Tongue (tissue), 3 donors: ENCODE results near the gene PCNP. TPM values are rescaled to one million over a fixed set of nuclear protein-coding genes. Genes with fewer than 3 reads are reported as not detected.
A peak's percentile ranks its signal among the peaks of the same experiment; 100 is the strongest.
"Not testable (repeated sequence)": the region's sequence is repeated elsewhere in the genome, so short reads cannot be mapped to it uniquely, and the experiment has no call there.

Experiments used
- DNase-seq: peaks from one replicate; pipeline ENCODE4 v3.0.0-alpha.2; 2015
- small RNA-seq: library from RNA; depleted of rRNA; stranded (forward); fragments of <200 nt; gene quantifications from one replicate; pipeline ENCODE3, GENCODE V24; 2014; ENCODE audit warnings: low replicate concordance
- total RNA-seq: library from RNA; depleted of rRNA; stranded (reverse); fragments of >200 nt; gene quantifications from one replicate; pipeline ENCODE4 v1.2.3, GENCODE V29; 2014

PCNP gene
- total RNA-seq, 1 donor from 2014 or later: 134 TPM

DNA sequence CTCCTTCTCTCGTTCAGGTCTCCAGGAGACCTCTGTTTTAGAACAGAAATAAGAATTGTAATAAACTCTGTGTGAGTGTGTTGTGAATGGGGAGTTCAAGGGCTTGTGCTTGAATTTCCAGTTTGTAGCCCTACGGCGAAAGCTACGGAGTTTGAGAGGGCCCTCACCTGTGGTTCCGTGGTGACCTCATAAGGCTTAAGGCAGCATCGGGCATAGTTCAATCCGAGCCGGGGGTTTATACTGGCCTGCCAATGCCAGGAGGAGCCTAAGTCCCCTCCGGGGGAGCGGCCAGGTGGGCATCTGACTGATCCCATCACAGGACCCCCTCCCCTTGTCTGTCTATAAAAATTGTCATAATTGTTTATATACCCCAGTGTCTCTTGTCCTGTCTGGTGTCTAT is 59.2 kb downstream of the PCNP start:
- no peak for DNase-seq

DNA sequence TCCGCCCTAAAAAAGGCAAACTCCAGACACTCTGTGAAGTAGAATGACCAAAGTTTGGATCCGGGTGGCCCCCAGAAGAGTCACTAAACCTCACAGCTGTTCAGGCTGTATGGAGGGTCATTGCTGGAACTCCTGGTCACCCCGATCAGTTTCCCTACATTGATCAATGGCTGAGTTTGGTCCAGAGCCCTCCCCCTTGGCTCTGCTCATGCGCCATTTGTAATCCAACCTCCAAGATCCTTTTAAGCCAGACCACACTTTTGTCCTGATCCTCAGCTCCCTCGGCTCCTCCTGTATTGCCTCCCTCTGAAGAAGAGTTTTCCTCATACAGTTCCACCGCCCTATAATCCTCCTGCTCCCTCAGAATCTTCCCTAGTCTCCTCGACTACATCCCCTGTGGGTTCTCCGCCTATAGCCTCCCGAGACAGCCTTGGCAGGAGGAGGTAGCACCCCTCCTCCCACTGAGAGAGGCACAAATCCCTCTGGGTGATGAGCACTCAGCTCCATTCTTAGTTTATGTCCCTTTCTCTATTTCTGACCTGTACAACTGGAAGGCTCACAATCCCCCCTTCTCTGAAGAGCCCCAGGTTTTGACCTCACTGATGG is 60.7 kb downstream of the PCNP start:
- DNase-seq: no peak

DNA sequence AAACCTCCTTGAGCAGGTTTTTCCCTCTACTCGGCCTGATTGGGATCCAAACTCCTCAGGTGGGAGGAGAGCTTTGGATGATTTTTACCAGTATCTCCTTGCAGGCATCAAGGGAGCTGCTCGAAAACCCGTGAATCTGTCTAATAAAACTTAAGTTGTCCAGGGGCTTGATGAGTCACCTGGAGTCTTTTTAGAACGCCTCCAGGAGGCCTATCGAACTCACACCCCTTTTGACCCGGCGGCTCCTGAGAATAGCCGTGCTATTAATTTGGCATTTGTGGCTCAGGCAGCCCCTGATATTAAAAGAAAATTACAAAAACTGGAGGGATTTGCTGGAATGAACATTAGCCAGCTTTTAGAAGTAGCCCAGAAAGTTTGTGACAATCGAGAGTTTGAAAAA is 61.4 kb downstream of the PCNP start:
- DNase-seq: no peak

DNA sequence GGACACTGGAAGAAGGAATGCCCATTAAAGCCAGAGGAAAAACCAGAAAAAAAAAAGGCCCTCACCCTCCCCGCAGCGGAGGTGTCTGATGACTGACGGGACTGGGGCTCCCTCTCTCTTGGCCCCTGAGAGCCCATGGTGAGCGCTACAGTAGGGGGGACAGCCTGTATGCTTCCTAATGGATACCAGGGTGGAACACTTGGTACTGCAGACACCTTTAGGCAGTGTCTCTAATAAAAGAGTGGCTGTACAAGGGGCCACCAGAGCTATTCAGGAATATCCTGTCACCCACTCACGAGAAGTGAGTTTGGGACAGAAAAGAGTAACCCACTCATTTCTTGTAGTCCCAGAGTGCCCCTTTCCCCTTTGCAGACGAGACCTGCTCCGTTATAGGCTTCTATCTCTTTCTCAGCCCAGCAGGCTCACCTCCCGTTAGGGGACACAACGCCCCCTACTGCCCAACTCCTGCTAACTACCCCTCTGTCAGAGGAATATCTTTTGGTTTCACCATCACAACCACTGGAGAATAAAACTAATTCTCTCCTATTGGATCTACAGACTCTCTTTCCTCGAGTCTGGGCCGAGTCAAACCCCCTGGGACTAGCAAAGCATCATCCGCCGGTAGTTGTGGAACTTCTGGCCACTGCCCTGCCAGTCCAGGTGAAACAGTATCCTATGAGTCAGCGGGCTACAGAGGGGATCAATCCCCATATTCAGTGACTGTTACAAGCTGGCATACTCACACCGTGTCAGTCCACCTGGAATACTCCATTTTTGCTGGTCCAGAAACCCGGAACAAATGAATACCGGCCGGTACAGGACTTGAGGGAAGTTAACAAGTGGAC is 62.2 kb downstream of the PCNP start:
- DNase-seq: peak; percentile 54

DNA sequence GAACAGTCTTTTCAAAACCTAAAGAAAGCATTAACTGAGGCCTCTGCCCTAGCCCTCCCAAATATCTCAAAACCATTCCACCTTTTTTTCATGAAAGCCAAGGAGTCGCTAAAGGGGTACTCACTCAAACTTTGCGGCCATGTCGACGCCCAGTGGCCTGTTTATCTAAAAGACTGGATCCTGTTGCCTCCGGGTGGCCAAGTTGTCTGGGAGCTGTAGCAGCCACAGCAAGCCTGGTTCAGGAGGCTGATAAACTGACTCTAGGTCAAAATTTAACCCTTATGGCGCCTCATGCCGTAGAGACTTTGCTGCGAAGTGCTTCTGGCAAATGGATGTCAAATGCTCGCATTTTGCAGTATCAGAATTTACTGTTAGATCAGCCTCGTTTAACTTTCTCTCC is 63.5 kb downstream of the PCNP start:
- DNase-seq: no peak

DNA sequence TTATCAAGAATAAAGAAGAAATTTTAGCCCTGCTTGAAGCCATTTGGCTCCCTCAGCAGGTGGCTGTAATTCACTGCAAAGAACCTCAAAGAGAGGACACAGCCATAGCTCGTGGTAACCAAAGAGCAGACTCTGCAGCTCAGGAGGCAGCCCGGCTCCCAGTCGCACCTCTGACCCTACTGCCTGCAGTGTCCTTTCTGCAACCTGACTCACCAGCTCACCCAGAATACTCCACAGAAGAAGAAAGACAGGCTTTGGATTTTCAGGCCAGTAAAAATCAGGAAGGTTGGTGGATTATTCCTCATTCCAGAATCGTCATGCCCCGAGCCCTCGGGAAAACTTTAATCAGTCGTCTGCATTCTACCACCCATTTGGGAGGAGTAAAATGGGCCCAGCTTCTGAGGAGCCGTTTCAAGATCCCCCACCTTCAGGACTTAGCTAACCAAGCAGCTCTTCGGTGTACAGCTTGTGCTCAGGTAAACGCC is 64.3 kb downstream of the PCNP start:
- DNase-seq: no peak

DNA sequence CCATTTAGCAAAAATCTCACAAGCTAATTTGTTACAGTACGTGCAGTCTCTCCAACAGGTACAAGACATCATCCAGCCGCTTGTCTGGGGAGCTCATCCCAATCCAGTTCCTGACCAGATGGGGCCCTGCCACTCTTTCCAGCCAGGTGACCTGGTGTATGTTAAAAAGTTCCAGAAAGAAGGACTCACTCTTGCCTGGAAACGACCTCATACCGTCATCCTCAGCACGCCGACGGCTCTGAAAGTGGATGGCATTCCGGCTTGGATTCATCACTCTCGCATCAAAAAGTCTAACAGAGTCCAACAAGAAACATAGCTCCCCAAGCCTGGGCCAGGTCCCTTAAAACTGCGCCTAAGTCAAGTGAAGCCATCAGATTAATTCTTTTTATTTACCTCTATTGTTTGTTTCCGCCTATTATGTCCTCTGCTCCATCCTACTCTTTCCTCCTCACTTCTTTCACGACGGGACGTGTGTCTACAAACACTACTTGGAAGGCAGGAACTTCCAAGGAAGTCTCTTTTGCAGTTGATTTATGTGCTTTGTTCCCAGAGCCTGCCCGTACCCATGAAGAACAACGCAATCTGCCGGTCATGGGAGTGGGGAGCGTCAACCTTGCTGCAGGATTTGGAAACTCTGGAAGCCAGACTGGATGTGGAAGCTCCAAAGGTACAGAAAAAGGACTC is 65.4 kb downstream of the PCNP start:
- no peak for DNase-seq

DNA sequence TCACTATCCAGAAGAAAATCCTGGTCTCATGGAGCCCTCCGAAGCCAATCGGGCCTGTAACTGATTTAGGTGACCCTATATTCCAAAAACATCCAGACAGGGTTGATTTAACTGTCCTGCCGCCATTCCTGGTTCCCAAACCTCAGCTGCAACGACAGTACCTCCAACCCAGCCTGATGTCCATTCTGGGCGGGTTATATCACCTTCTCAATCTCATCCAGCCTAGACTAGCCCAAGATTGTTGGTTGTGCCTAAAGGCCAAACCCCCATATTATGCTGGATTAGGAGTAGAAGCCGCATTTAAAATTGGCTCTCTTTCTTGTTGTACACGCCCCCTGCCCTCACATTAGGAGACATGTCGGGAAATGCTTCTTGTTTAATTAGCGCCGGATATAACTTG is 66.3 kb downstream of the PCNP start:
- no peak for DNase-seq

DNA sequence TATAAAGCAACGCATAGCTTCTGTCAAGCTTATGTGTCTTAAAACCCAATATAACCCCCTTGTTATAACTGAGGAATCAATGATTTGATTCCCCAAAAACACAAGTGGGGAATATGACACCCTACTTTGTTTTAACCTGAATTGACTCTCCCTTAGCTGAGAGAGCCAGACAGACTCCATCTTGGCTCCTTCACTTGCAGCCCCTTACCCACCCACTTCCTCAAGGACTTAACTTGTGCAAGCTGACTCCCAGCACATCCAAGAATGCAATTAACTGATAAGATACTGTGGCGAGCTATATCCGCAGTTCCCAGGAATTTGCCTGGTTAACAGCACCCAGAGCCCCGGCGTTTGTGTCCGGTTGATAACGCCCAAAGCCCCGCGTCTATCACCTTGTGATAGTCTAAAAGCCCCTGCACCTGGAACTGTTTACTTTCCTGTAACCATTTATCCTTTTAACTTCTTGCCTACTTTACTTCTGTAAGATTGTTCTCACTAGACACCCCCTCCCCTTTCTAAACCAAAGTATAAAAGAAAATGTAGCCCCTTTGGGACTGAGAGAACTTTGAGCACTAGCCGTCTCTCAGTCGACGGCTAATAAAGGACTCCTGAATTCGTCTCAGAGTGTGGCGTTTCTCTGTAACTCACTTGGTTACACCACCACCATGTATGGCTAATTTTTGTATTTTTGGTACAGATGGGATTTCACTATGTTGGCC is 67.6 kb downstream of the PCNP start:
- not testable (repeated sequence) for DNase-seq

DNA sequence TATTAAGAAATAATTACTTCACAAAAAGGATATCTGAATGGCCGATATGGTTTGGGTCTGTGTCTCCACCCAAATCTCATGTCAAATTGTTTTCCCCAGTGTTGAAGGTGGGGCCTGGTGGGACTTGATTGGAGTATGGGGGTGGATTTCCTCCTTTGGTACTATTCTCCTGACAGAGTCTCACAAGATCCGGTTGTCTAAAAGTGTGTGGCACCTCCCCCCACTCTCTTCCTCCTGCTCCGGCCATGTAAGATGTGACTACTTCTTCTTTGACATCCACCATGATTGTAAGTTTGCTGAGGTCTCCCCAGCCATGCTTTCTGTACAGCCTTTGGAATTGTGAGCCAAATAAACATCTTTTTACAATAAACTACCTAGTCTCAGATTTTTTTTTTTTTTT is 68.5 kb downstream of the PCNP start:
- DNase-seq: no peak

DNA sequence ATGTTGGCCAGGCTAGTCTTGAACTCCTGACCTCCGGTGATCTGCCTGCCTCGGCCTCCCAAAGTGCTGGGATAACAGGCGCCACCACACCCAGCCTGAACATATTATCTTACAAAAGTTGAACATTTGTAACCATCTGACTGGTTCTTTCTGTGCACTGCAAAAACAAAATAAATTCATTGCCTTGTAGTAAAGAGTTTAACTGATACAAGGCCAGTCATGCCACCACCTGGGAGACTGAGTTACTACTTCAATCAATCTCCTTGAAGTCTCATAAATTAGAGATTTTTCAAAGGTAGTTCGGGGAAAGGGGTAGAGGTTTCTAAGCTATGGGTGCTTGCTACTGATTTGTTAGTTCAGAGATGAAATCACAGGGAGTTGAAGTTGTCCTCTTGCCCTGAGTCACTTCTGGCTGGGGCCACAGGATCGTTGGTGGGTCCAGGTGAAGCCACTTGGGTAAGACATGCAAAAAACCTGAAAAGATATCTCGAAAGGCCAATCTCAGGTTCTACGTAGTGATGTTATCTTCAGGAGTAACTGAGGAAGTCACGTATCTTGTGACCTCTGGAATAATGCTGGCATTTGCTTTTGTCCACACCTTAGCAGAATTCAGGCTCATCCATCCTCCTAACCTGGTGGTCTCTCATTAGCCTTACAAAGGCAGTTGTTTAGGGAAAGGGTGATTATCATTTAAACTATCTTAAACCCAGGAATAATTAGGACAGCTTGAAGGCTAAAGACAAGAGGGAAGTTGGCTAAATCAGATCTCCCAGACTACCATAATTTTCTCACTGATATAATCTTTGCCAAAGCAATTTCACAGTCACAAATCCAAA is 69.2 kb downstream of the PCNP start:
- no peak for DNase-seq

Small RNA genes within 50 kb of the gene (small RNA-seq; reads per million reads assigned to genes)
- gene RF00019: not detected
- gene RNU6-1256P: not detected

Other genes with a start within 250 kb of the PCNP start
- gene SENP7, start 61.0 kb upstream of the PCNP start, total RNA-seq: 57.4 TPM
- 34.4 TPM for gene TRMT10C, start 12.3 kb upstream of the PCNP start, total RNA-seq
- gene ZBTB11, start 103.0 kb downstream of the PCNP start, total RNA-seq: 33.5 TPM
- 1,467 TPM for gene RPL24, start 112.5 kb downstream of the PCNP start, total RNA-seq
- 34.9 TPM for gene CEP97, start 150.4 kb downstream of the PCNP start, total RNA-seq
- 24.8 TPM for gene NXPE3, start 205.0 kb downstream of the PCNP start, total RNA-seq